ENCODE data around the gene ELOVL6.

ELOVL6 gene

GRCh38 chr4:110211770-110212061 is 13.3 kb upstream of the ELOVL6 start:
- H3K36me3 ChIP-seq: no peaks in the 10 kb centered on the region
- TF ChIP-seq CTCF (IDR thresholded peaks at IDR 0.05): no peak
- H3K27me3 ChIP-seq: no peaks in the 10 kb centered on the region
- H3K4me3 ChIP-seq (ENCODE audit: low read depth in 1 of 2, low read length in 1 of 2): no peak overlapping the region
- H3K4me1 ChIP-seq (ENCODE audit: control insufficient read depth in 1 of 2, insufficient read depth in 1 of 2, low read depth in 1 of 2, low read length in 1 of 2): no peaks in the 10 kb centered on the region
- H3K9me3 ChIP-seq: no peaks in the 10 kb centered on the region
- H3K27ac ChIP-seq: no peak overlapping the region

GRCh38 chr4:110211007-110211769 is 12.8 kb upstream of the ELOVL6 start:
- Histone ChIP-seq H3K4me1 (ENCODE audit: control insufficient read depth in 1 of 2, insufficient read depth in 1 of 2, low read depth in 1 of 2, low read length in 1 of 2) (no peaks in the 10 kb centered on the region), H3K27ac (no peak overlapping the region), H3K36me3 (no peaks in the 10 kb centered on the region), H3K27me3 (no peaks in the 10 kb centered on the region), H3K4me3 (ENCODE audit: low read depth in 1 of 2, low read length in 1 of 2) (no peak overlapping the region), H3K9me3 (no peaks in the 10 kb centered on the region)
- TF ChIP-seq CTCF (IDR thresholded peaks at IDR 0.05): no peak

GRCh38 chr4:110208419-110208818 is 10.0 kb upstream of the ELOVL6 start:
- no peak for TF ChIP-seq CTCF (IDR thresholded peaks at IDR 0.05)
- Histone ChIP-seq H3K27ac (no peak overlapping the region), H3K4me3 (ENCODE audit: low read depth in 1 of 2, low read length in 1 of 2) (no peak overlapping the region), H3K4me1 (ENCODE audit: control insufficient read depth in 1 of 2, insufficient read depth in 1 of 2, low read depth in 1 of 2, low read length in 1 of 2) (no peaks in the 10 kb centered on the region), H3K9me3 (no peaks in the 10 kb centered on the region), H3K36me3 (no peaks in the 10 kb centered on the region), H3K27me3 (no peaks in the 10 kb centered on the region)

GRCh38 chr4:110207233-110207632 is 8.8 kb upstream of the ELOVL6 start:
- no peaks in the 10 kb centered on the region for H3K9me3 ChIP-seq
- no peaks in the 10 kb centered on the region for H3K36me3 ChIP-seq
- H3K4me1 ChIP-seq (ENCODE audit: control insufficient read depth in 1 of 2, insufficient read depth in 1 of 2, low read depth in 1 of 2, low read length in 1 of 2): no peaks in the 10 kb centered on the region
- H3K4me3 ChIP-seq (ENCODE audit: low read depth in 1 of 2, low read length in 1 of 2): no peak overlapping the region
- H3K27me3 ChIP-seq: no peaks in the 10 kb centered on the region
- TF ChIP-seq CTCF (IDR thresholded peaks at IDR 0.05): no peak
- H3K27ac ChIP-seq: no peak overlapping the region

- Histone ChIP-seq H3K27ac (no peak overlapping the region), H3K27me3 (peaks cover 50% of the 10 kb centered on the region), H3K36me3 (no peaks in the 10 kb centered on the region), H3K4me1 (ENCODE audit: control insufficient read depth in 1 of 2, insufficient read depth in 1 of 2, low read depth in 1 of 2, low read length in 1 of 2) (peaks cover 18 to 20% of the 10 kb centered on the region in 2 experiments), H3K9me3 (no peaks in the 10 kb centered on the region), H3K4me3 (ENCODE audit: low read depth in 1 of 2, low read length in 1 of 2) (no peak overlapping the region)
- TF ChIP-seq CTCF (IDR thresholded peaks at IDR 0.05): no peak
Observed at GRCh38 chr4:110202024-110202423, 3.6 kb upstream of the ELOVL6 start.

All from neutrophil (primary cell).